Activated CD4-positive, alpha-beta memory T cell treated with anti-CD3 and anti-CD28 coated beads, Interleukin-2, amount 10 ng/mL, durations not matched to agents 7 days and 5 days (primary cell): Measurements from ENCODE around the gene SYN1. TPM values are rescaled to one million over a fixed set of nuclear protein-coding genes. Genes with fewer than 3 reads are reported as not detected.

Experiments used
- CTCF ChIA-PET: fragments of 350-600 bp; sonication (Branson Sonifier 250); formaldehyde crosslinking; loops from one replicate; lab custom pipeline; 2021; ENCODE audit warnings: antibody characterized with exemption, inconsistent platforms; lab: Charles Lee
- POLR2A ChIA-PET: fragments of 350-600 bp; sonication (Branson Sonifier 250); formaldehyde crosslinking; loops from one replicate; lab custom pipeline; 2021; ENCODE audit warnings: antibody characterized with exemption; lab: Charles Lee
- DNase-seq: peaks from one replicate; pipeline ENCODE4 v3.0.0-alpha.2; 2020
- H3K27ac Mint-ChIP-seq: one replicate; pipeline ENCODE4 v1.8.0; 2021; ENCODE audit warnings: mild to moderate bottlenecking, mixed read lengths
- H3K27me3 Mint-ChIP-seq: one replicate; pipeline ENCODE4 v1.8.0; 2021; ENCODE audit warnings: mixed read lengths
- H3K36me3 Mint-ChIP-seq: one replicate; pipeline ENCODE4 v1.8.0; 2021; ENCODE audit warnings: low read depth, mixed read lengths
- H3K4me1 Mint-ChIP-seq: one replicate; pipeline ENCODE4 v1.8.0; 2021; ENCODE audit warnings: mixed read lengths
- H3K4me3 Mint-ChIP-seq: one replicate; pipeline ENCODE4 v1.8.0; 2021; ENCODE audit warnings: mild to moderate bottlenecking, mixed read lengths
- H3K9me3 Mint-ChIP-seq: one replicate; pipeline ENCODE4 v1.8.0; 2021; ENCODE audit warnings: mixed read lengths
- total RNA-seq, 2 experiments: library from RNA; stranded (reverse); gene quantifications; one replicate each; pipeline ENCODE4 v1.2.3, GENCODE V29; 2021

SYN1 gene
- total RNA-seq, 2 experiments from 2014 or later: 0.18 to 0.40 TPM

DNA sequence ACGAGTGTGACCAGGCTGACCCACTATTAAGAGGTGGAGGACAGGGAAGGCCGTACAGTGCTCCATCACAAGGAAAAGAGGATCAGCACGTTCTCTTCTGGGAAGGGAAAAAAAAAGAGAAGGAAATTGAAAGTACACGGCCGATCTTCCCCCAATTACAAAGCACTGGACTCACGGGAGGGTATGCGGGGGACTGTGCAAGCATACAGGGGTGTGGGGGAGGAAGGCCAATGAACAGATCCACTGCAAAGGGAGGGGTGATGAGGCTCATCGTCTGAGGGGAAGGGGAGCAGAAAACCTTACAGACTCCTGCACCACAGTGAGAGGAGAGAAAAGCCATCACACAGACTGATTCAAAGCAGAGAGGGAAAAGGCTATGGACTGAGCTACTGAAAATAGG is 29.6 kb upstream of the SYN1 start:
- peak overlapping the region; percentile 94 for H3K4me3 Mint-ChIP-seq
- peak overlapping the region; percentile 87 for H3K27ac Mint-ChIP-seq
- H3K9me3 Mint-ChIP-seq: no peaks in the 10 kb centered on the region
- no peak for DNase-seq
- peaks cover 54% of the 10 kb centered on the region for H3K36me3 Mint-ChIP-seq
- CTCF ChIA-PET: interaction anchor here (0.8 to 1.4 kb wide), 2 partner anchors 13 to 87 kb away, joined by 3 to 4 read pairs; no protein-coding TSS in a partner anchor
- POLR2A ChIA-PET: interaction anchor here (0.7 to 3.4 kb wide), 8 partner anchors 11 to 93 kb away, joined by 3 to 15 read pairs (median 6); partner anchors contain the start of genes ARAF, CFP and TIMP1
- H3K27me3 Mint-ChIP-seq: no peaks in the 10 kb centered on the region
- H3K4me1 Mint-ChIP-seq: peaks cover 65% of the 10 kb centered on the region

- H3K36me3 Mint-ChIP-seq: peaks cover 51% of the 10 kb centered on the region
- peak; percentile 22 for DNase-seq
- POLR2A ChIA-PET: interaction anchor here (0.7 to 3.4 kb wide), 7 partner anchors 9 to 92 kb away, joined by 3 to 15 read pairs (median 7); partner anchors contain the start of genes ARAF and CFP
Observed at GRCh38 chrX:47648376-47648775, 28.7 kb upstream of the SYN1 start.

GRCh38 chrX:47646636-47647035 is 27.0 kb upstream of the SYN1 start:
- ChIA-PET CTCF (interaction anchor here (0.6 kb wide), 1 partner anchor 78 kb away, joined by 3 read pairs; no protein-coding TSS in a partner anchor), POLR2A (interaction anchor here (0.9 kb wide), 1 partner anchor 85 kb away, joined by 3 read pairs; no protein-coding TSS in a partner anchor)
- Mint-ChIP-seq H3K36me3 (peaks cover 46% of the 10 kb centered on the region), H3K27ac (peak overlapping the region; percentile 42), H3K4me1 (peaks cover 54% of the 10 kb centered on the region), H3K9me3 (no peaks in the 10 kb centered on the region), H3K4me3 (no peak overlapping the region), H3K27me3 (no peaks in the 10 kb centered on the region)
- no peak for DNase-seq

More at GRCh38 chrX:47648376-47648775, 28.7 kb upstream of the SYN1 start:
- Mint-ChIP-seq H3K27me3 (no peaks in the 10 kb centered on the region), H3K9me3 (no peaks in the 10 kb centered on the region), H3K4me1 (peaks cover 68% of the 10 kb centered on the region), H3K4me3 (peak overlapping the region; percentile 94), H3K27ac (peak overlapping the region; percentile 87)
- CTCF ChIA-PET: interaction anchor here (0.8 to 1.4 kb wide), 4 partner anchors 11 to 125 kb away, joined by 3 to 4 read pairs (median 4); no protein-coding TSS in a partner anchor

- no peak for DNase-seq
- H3K36me3 Mint-ChIP-seq: peaks cover 44% of the 10 kb centered on the region
- H3K9me3 Mint-ChIP-seq: no peaks in the 10 kb centered on the region
- no peak overlapping the region for H3K4me3 Mint-ChIP-seq
- POLR2A ChIA-PET: no interaction called here
- CTCF ChIA-PET: no interaction called here
- peaks cover 43% of the 10 kb centered on the region for H3K4me1 Mint-ChIP-seq
- H3K27ac Mint-ChIP-seq: peak overlapping the region; percentile 54
- no peaks in the 10 kb centered on the region for H3K27me3 Mint-ChIP-seq
Observed at GRCh38 chrX:47645530-47645929, 25.9 kb upstream of the SYN1 start.

- peak; percentile 23 for DNase-seq
- ChIA-PET POLR2A (interaction anchor here (0.8 kb wide), 1 partner anchor 39 kb away, joined by 3 read pairs; no protein-coding TSS in a partner anchor), CTCF (interaction anchor here (0.8 to 2.1 kb wide), 4 partner anchors 14 to 147 kb away, joined by 3 to 5 read pairs (median 4); no protein-coding TSS in a partner anchor)
- Mint-ChIP-seq H3K27ac (peak overlapping the region; percentile 16), H3K27me3 (no peaks in the 10 kb centered on the region), H3K9me3 (no peaks in the 10 kb centered on the region), H3K36me3 (peaks cover 53% of the 10 kb centered on the region), H3K4me1 (peaks cover 43% of the 10 kb centered on the region), H3K4me3 (no peak overlapping the region)
Observed at GRCh38 chrX:47644557-47645091, 25.0 kb upstream of the SYN1 start.

DNA sequence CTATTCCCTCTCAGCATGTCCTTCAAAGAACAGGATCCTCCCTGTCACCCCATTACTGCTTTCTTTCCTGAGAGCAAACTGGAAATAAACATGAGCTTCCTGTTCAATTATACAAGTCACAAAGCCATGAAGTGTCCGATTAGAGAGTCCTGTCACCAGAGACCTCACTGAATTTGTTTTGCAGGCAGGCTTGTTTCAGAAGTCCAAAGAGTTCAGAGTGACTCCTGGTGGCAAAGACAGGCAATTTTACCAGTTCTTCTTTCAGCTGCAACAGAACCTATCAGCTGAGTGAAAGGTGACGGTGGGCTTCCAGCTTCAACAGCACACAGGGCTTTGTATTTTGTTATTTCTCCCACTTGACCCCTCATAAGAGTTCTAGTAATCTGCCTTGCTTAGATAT is 24.3 kb upstream of the SYN1 start:
- H3K27ac Mint-ChIP-seq: no peak overlapping the region
- H3K9me3 Mint-ChIP-seq: no peaks in the 10 kb centered on the region
- no peak for DNase-seq
- H3K27me3 Mint-ChIP-seq: no peaks in the 10 kb centered on the region
- H3K36me3 Mint-ChIP-seq: peaks cover 54% of the 10 kb centered on the region
- CTCF ChIA-PET: interaction anchor here (0.8 to 2.1 kb wide), 4 partner anchors 13 to 147 kb away, joined by 3 to 8 read pairs (median 4); no protein-coding TSS in a partner anchor
- POLR2A ChIA-PET: interaction anchor here (0.8 to 1.7 kb wide), 3 partner anchors 9 to 39 kb away, joined by 3 to 4 read pairs (median 3); no protein-coding TSS in a partner anchor
- peaks cover 46% of the 10 kb centered on the region for H3K4me1 Mint-ChIP-seq
- no peak overlapping the region for H3K4me3 Mint-ChIP-seq

GRCh38 chrX:47638816-47639215 is 19.2 kb upstream of the SYN1 start:
- Mint-ChIP-seq H3K9me3 (no peaks in the 10 kb centered on the region), H3K27ac (no peak overlapping the region), H3K4me3 (no peak overlapping the region), H3K36me3 (peaks cover 61% of the 10 kb centered on the region), H3K4me1 (peaks cover 24% of the 10 kb centered on the region), H3K27me3 (no peaks in the 10 kb centered on the region)
- POLR2A ChIA-PET: interaction anchor here (3.5 kb wide), 1 partner anchor 11 kb away, joined by 15 read pairs; the partner anchor contains the start of gene ELK1
- CTCF ChIA-PET: no interaction called here
- no peak for DNase-seq

DNA sequence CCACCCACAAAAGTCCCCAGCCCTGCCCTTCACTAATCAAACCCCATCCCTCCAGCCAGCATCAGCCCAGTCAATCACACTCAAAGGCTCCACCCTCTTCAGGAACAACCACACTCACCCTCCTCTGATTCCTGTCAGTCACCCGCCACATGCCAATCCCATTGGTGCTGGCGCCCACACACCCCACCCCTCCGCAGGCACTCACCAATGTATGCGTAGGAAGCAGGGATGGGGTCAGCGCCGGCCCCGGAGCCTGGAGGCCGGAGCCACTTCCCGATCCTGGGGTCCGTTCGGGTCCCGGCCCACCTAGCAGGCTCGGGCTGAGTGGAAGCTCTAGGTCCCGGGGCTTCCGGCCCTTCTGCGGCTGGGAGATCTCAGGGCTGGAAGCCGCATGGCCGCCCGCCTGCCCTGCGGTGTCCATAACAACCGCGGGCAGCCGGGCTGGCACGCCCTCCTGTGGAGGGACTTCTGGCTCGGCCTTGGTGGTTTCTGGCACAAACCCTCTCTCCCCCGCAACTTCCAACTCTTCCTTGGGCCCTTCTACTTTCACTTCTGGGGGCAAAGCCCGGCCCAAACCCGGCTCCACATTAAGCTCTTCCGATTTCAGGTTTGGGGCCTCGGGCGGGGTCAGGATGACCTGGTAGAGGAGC is 18.0 kb upstream of the SYN1 start:
- peak; percentile 39 for DNase-seq
- POLR2A ChIA-PET: interaction anchor here (3.5 kb wide), 1 partner anchor 12 kb away, joined by 15 read pairs; the partner anchor contains the start of gene ELK1
- H3K27me3 Mint-ChIP-seq: no peaks in the 10 kb centered on the region
- H3K36me3 Mint-ChIP-seq: peaks cover 59% of the 10 kb centered on the region
- peak overlapping the region; percentile 52 for H3K4me3 Mint-ChIP-seq
- CTCF ChIA-PET: interaction anchor here (1.1 kb wide), 1 partner anchor 10 kb away, joined by 3 read pairs; no protein-coding TSS in a partner anchor
- no peaks in the 10 kb centered on the region for H3K9me3 Mint-ChIP-seq
- H3K27ac Mint-ChIP-seq: peak overlapping the region; percentile 44
- H3K4me1 Mint-ChIP-seq: peaks cover 22% of the 10 kb centered on the region

DNA sequence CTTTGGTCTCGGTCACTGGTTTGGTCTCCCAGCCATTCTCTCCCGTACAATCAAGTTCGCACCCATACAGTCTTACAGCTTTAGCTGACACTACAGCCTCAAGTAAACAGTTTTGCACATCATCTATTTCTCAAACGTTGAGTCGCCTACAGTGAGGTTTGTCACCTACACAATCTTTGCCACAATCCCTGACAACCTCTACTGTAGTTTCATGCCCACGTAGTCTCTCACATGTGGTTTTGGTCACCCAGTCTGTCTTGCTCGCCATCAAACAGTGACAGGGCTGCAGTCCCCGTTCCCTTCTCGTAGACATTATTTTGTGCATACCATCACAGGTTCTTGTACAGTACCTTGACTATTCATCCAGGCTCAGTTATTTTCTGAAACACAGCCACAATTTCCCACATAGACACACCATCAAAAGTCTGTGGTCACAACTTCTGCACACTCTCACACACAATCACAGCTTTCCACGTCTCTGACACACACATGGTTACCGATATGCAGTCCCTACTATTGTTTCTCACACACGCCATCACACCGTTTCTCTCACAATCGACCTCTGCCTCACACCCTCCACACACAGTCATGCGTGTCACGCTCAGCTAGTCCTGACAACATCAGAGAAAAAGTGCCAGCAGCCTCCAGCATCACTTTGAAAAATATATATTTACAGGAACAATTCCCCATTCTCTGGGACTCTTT is 15.4 kb upstream of the SYN1 start:
- ChIA-PET POLR2A (no interaction called here), CTCF (no interaction called here)
- peak; percentile 17 for DNase-seq
- peaks cover 39% of the 10 kb centered on the region for H3K36me3 Mint-ChIP-seq
- H3K27me3 Mint-ChIP-seq: no peaks in the 10 kb centered on the region
- no peaks in the 10 kb centered on the region for H3K9me3 Mint-ChIP-seq
- peaks cover 25% of the 10 kb centered on the region for H3K4me1 Mint-ChIP-seq
- H3K4me3 Mint-ChIP-seq: no peak overlapping the region
- no peak overlapping the region for H3K27ac Mint-ChIP-seq

DNA sequence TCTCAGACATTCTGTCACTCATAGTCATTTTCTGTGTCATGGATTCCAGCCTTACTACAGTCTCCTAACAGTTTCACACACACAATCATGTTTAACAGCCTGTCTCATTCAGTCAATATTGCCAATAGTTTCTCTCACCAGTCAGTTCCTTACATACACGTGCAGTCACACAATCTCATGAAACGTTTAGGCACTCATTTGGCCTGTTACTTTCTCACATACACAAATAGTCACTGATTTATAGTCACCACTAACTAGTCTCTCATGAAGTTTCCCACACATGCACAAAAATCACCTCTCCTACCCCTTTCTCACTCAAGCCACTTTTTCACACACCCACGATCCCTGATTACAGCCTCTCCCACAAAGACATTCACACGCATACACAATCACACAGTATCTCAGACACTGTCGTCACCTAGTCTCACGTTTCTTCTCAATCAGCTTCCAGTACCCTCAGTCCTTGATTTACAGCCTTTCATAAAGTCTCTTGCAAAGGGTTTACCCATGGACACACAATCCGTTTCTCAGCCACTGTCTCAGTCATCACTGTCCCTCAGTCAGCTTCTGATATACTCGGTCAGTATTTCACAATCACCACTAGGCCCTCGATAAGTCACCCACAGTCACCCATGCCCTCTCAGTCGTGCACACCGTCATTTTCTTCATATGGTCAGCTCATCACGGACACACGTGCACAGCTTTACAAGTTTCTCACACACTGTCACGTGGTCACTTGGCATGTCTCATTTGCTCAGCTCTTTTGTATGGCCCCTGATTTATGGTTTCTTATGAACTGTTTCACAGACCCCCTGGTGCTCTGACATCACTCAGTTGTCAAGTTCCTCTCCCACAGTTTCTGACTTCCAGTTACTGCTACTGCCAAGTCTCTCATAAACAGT is 14.3 kb upstream of the SYN1 start:
- peaks cover 30% of the 10 kb centered on the region for H3K4me1 Mint-ChIP-seq
- no peaks in the 10 kb centered on the region for H3K9me3 Mint-ChIP-seq
- ChIA-PET POLR2A (no interaction called here), CTCF (no interaction called here)
- peaks cover 28% of the 10 kb centered on the region for H3K36me3 Mint-ChIP-seq
- no peak for DNase-seq
- no peak overlapping the region for H3K4me3 Mint-ChIP-seq
- no peaks in the 10 kb centered on the region for H3K27me3 Mint-ChIP-seq
- H3K27ac Mint-ChIP-seq: no peak overlapping the region

DNA sequence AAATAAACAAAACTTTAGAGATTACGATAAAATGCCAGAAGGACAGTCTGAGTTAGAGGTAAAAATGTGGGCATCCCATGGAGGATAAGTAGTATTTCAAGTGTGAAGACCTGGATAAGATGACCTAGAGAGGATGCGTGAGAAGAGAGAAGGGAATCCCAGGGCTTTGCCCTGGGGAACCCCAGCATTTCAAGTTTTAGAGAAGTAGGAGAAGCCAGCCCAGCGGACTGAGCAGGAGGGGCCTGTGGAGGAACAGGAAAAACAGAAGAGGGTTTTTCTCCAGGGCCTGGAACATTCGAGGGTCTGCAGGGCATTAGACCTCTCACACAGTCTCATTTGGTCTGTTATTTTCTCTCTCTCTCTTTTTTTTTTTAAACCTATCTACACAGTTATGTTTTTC is 13.0 kb upstream of the SYN1 start:
- CTCF ChIA-PET: no interaction called here
- Mint-ChIP-seq H3K4me1 (peaks cover 26% of the 10 kb centered on the region), H3K36me3 (peaks cover 16% of the 10 kb centered on the region), H3K27me3 (no peaks in the 10 kb centered on the region), H3K27ac (no peak overlapping the region), H3K9me3 (no peaks in the 10 kb centered on the region), H3K4me3 (no peak overlapping the region)
- POLR2A ChIA-PET: no interaction called here
- DNase-seq: no peak
